Activated CD8-positive, alpha-beta T cell treated with anti-CD3 and anti-CD28 coated beads for 36 hours (primary cell): Measurements from ENCODE around the gene NAPA. TPM values are rescaled to one million over a fixed set of nuclear protein-coding genes. Genes with fewer than 3 reads are reported as not detected.

Experiments used
- ATAC-seq: fragments of 200-7000 bp; cut with Tn5 transposase; one replicate; pipeline ENCODE4 v1.10.0; 2021; ENCODE audit warnings: mild to moderate bottlenecking, moderate library complexity
- CTCF ChIA-PET: fragments of 350-600 bp; sonication (Branson Sonifier 250); formaldehyde crosslinking; loops from one replicate; lab custom pipeline; 2021; ENCODE audit warnings: antibody characterized with exemption; lab: Charles Lee
- POLR2A ChIA-PET: fragments of 350-600 bp; sonication (Branson Sonifier 250); formaldehyde crosslinking; loops from one replicate; lab custom pipeline; 2021; ENCODE audit warnings: antibody characterized with exemption; lab: Charles Lee
- DNase-seq: peaks from one replicate; pipeline ENCODE4 v3.0.0-alpha.2; 2020
- H3K27ac Mint-ChIP-seq: one replicate; pipeline ENCODE4 v1.8.0; 2021; ENCODE audit warnings: mild to moderate bottlenecking, mixed read lengths
- H3K27me3 Mint-ChIP-seq: one replicate; pipeline ENCODE4 v1.8.0; 2021; ENCODE audit warnings: mixed read lengths
- H3K36me3 Mint-ChIP-seq: one replicate; pipeline ENCODE4 v1.8.0; 2021; ENCODE audit warnings: low read depth, mixed read lengths
- H3K4me1 Mint-ChIP-seq: one replicate; pipeline ENCODE4 v1.8.0; 2021; ENCODE audit warnings: low read depth, mixed read lengths
- H3K4me3 Mint-ChIP-seq: one replicate; pipeline ENCODE4 v1.8.0; 2021; ENCODE audit warnings: mild to moderate bottlenecking, moderate library complexity, mixed read lengths
- H3K9me3 Mint-ChIP-seq: one replicate; pipeline ENCODE4 v1.8.0; 2021; ENCODE audit warnings: mixed read lengths
- intact Hi-C: fragments of 100-400 bp; cut with micrococcal nuclease; formaldehyde crosslinking; loops from one replicate; pipeline ENCODE4 v1.10.0; 2022
- total RNA-seq, 2 experiments: library from RNA; stranded (reverse); gene quantifications; one replicate each; pipeline ENCODE4 v1.2.3, GENCODE V29; 2021
- TF ChIP-seq, protein P1 (sequence below): fragments of 200-600 bp; IDR thresholded peaks from one replicate; pipeline ENCODE4 v1.8.0; 2022; ENCODE audit warnings: antibody characterized with exemption, mild to moderate bottlenecking

The NAPA gene
- total RNA-seq, 2 experiments from 2014 or later = 43.9 to 47.2 TPM

DNA sequence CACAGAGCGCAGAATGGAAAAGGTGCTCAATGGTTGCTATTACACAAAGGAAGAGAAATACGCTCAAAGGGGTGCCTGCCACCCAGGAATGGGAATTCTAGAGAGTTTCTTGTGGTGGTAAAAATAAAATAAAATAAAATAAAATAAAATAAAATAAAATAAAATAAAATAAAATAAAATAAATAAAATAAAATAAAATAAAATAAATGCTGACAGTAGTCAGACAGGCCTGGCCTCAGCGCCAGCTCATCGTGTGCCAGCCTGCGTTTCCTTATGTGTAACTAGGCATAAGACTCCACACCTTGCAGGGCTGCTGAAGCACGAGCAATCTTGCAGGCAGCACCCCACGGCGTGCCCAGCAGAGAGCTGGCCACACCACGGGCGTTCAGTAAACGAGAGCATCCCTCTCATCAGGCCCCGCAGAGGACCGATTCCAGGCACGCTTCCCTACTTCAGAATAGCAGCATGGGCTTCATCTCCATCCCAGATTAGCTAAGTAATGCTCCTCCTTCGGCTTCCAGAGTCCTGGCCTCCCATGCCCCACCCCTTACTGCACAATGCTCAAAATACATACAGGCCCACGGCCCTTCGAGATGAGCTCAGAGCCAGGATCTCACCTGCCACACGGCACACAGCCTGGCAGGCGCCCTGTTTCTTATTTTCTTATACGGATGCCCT, 5.6 kb downstream of the NAPA start:
- H3K4me1 Mint-ChIP-seq = peaks cover 41% of the 10 kb centered on the region
- no peak overlapping the region for H3K4me3 Mint-ChIP-seq
- H3K36me3 Mint-ChIP-seq = no peaks in the 10 kb centered on the region
- no peak for DNase-seq
- CTCF ChIA-PET = interaction anchor here (1.2 kb wide), 1 partner anchor 72 kb away, joined by 6 read pairs; no protein-coding TSS in a partner anchor
- no peaks in the 10 kb centered on the region for H3K9me3 Mint-ChIP-seq
- TF ChIP-seq, protein P1, sequence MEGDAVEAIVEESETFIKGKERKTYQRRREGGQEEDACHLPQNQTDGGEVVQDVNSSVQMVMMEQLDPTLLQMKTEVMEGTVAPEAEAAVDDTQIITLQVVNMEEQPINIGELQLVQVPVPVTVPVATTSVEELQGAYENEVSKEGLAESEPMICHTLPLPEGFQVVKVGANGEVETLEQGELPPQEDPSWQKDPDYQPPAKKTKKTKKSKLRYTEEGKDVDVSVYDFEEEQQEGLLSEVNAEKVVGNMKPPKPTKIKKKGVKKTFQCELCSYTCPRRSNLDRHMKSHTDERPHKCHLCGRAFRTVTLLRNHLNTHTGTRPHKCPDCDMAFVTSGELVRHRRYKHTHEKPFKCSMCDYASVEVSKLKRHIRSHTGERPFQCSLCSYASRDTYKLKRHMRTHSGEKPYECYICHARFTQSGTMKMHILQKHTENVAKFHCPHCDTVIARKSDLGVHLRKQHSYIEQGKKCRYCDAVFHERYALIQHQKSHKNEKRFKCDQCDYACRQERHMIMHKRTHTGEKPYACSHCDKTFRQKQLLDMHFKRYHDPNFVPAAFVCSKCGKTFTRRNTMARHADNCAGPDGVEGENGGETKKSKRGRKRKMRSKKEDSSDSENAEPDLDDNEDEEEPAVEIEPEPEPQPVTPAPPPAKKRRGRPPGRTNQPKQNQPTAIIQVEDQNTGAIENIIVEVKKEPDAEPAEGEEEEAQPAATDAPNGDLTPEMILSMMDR = no peak
- ATAC-seq = no peak
- intact Hi-C loops = no loop called here
- H3K27me3 Mint-ChIP-seq = no peaks in the 10 kb centered on the region
- H3K27ac Mint-ChIP-seq = no peak overlapping the region
- POLR2A ChIA-PET = interaction anchor here (0.8 to 1.7 kb wide), 4 partner anchors 11 to 98 kb away, joined by 3 to 5 read pairs (median 4); partner anchors contain the start of gene KPTN

DNA sequence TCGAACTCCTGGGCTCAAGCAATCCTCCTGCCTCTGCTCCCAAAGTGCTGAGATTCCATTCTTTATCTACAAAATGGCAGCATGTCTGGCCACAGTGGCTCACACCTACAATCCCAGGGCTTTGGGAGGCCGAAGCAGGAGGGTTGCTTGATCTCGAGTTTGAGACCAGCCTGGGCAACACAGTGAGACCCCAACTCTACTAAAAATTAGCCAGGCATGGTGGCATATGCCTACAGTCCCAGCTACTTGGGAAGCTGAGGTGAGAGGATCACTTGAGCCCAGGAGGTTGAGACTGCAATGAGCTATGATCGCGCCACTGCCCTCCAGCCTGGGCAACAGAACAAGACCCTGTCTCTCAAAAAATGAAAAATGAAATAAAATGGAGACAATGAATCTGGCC, 6.1 kb downstream of the NAPA start:
- intact Hi-C loops = no loop called here
- ATAC-seq (no peak), DNase-seq (no peak)
- Mint-ChIP-seq H3K27me3 (no peaks in the 10 kb centered on the region), H3K27ac (no peak overlapping the region), H3K4me3 (no peak overlapping the region), H3K9me3 (no peaks in the 10 kb centered on the region), H3K36me3 (no peaks in the 10 kb centered on the region), H3K4me1 (peaks cover 38% of the 10 kb centered on the region)
- TF ChIP-seq, protein P1 = no peak
- ChIA-PET POLR2A (interaction anchor here (0.6 to 1.7 kb wide), 5 partner anchors 10 to 68 kb away, joined by 3 to 5 read pairs (median 4); partner anchors contain the start of gene KPTN), CTCF (interaction anchor here (1.2 kb wide), 1 partner anchor 25 kb away, joined by 3 read pairs; the partner anchor contains the start of gene KPTN)

DNA sequence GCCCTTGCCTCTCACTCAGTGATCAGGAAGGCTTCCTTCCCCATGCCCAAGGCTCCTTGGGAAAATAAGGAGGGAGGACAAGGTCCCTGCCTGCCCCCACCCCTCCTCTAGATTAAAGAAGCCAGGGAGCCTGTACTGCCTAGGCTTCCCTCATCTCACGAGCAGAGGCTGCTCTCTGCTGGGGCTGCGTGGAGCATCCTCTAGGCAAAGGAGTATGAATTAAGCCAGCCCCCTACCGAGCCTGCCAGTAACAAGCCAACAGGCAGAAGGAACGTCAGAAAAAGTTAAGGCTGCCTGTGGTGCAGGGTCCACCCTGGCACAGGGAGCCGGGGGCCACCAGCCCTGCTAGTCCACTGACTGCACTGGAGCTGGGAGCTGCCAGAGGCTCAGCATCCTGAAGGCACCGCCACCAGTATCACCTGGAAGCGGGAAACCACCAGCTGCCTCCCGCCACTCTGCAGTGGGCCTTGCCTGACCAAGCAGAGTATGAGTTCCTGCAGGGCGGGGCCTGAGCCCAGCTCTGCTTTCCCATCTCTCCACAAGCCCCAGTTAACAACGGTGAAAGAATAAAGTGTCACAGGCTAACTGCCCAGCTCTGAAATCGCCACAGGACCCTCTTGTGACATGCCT, 6.8 kb downstream of the NAPA start:
- Mint-ChIP-seq H3K4me1 (peaks cover 31% of the 10 kb centered on the region), H3K4me3 (no peak overlapping the region), H3K36me3 (no peaks in the 10 kb centered on the region), H3K27ac (no peak overlapping the region), H3K27me3 (no peaks in the 10 kb centered on the region), H3K9me3 (no peaks in the 10 kb centered on the region)
- DNase-seq = no peak
- ChIA-PET POLR2A (interaction anchor here (0.6 to 1.7 kb wide), 6 partner anchors 12 to 69 kb away, joined by 3 to 6 read pairs (median 4); partner anchors contain the start of gene KPTN), CTCF (interaction anchor here (1.2 kb wide), 1 partner anchor 24 kb away, joined by 3 read pairs; the partner anchor contains the start of gene KPTN)
- TF ChIP-seq, protein P1 = no peak
- intact Hi-C loops = no loop called here
- no peak for ATAC-seq

DNA sequence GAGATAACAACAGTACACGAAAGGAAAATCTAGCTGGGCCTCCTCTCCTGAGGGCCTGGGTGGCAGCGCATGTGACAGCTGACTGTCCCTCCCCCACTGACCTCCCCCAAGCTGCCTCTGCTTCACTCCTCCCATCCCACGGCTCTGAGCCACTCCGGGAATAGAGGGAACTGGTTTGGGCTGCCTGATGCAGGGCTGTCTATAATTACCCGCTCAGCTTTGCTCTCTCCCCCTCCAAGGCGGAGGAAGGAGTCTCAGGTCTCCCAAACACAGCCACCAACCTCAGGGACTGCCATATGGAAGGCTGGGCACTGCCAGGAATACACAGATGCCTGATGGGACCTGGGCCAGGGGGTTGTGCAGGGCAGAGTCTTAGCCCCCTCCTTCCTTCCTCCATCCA, 7.9 kb downstream of the NAPA start:
- intact Hi-C loops = no loop called here
- peak overlapping the region; percentile 46 for H3K27ac Mint-ChIP-seq
- CTCF ChIA-PET = interaction anchor here (1.0 kb wide), 1 partner anchor 206 kb away, joined by 3 read pairs; no protein-coding TSS in a partner anchor
- no peak for DNase-seq
- H3K27me3 Mint-ChIP-seq = no peaks in the 10 kb centered on the region
- no peaks in the 10 kb centered on the region for H3K9me3 Mint-ChIP-seq
- TF ChIP-seq, protein P1 = no peak
- H3K4me3 Mint-ChIP-seq = no peak overlapping the region
- ATAC-seq = no peak
- H3K4me1 Mint-ChIP-seq = peaks cover 21% of the 10 kb centered on the region
- no peaks in the 10 kb centered on the region for H3K36me3 Mint-ChIP-seq
- POLR2A ChIA-PET = interaction anchor here (1.3 to 1.6 kb wide), 2 partner anchors 12 to 19 kb away, joined by 4 to 6 read pairs; no protein-coding TSS in a partner anchor
